CD4-positive, alpha-beta memory T cell (primary cell): ENCODE data around the gene ARHGAP24. TPM values are rescaled to one million over a fixed set of nuclear protein-coding genes. Genes with fewer than 3 reads are reported as not detected.

Source experiments
- CTCF ChIA-PET: fragments of 350-600 bp; sonication (Branson Sonifier 250); formaldehyde crosslinking; loops from one replicate; lab custom pipeline; 2021; ENCODE audit warnings: inconsistent platforms; ENCODE audit not compliant: partially characterized antibody; lab: Charles Lee
- POLR2A ChIA-PET: fragments of 350-600 bp; sonication (Branson Sonifier 250); formaldehyde crosslinking; loops from one replicate; lab custom pipeline; 2021; ENCODE audit not compliant: partially characterized antibody; lab: Charles Lee
- DNase-seq, 5 donors: peaks; one replicate each; pipeline versions ENCODE4 v3.0.0 to v3.0.0-alpha.2; 2020 to 2022; ENCODE audit warnings: mixed read lengths in 1 of 5
- H3K27ac ChIP-seq: one replicate; pipeline ENCODE4 v1.7.0; 2013; ENCODE audit warnings: low read depth, low read length
- H3K27me3 ChIP-seq: 2 replicates; pipeline ENCODE4 v1.7.0; 2013; ENCODE audit warnings: mild to moderate bottlenecking, low read length, moderate library complexity; ENCODE audit not compliant: insufficient read depth
- H3K36me3 ChIP-seq: 2 replicates; pipeline ENCODE4 v1.7.0; 2013; ENCODE audit warnings: mild to moderate bottlenecking, low read length, moderate library complexity; ENCODE audit not compliant: insufficient read depth
- H3K4me1 ChIP-seq: 2 replicates; pipeline ENCODE4 v1.7.0; 2013; ENCODE audit warnings: mild to moderate bottlenecking, low read length, moderate library complexity; ENCODE audit not compliant: insufficient read depth
- H3K4me3 ChIP-seq, 2 donors: one replicate each; pipeline ENCODE4 v1.7.0; 2013; ENCODE audit warnings: low read length in 2 of 2, mild to moderate bottlenecking in 1 of 2
- H3K9me3 ChIP-seq, 2 donors: one replicate each; pipeline ENCODE4 v1.7.0; 2013; ENCODE audit warnings: low read length in 2 of 2, control low read depth in 1 of 2; ENCODE audit not compliant: control insufficient read depth in 1 of 2
- H3K27ac Mint-ChIP-seq, 7 donors: one replicate each; pipeline ENCODE4 v1.8.0; 2020 to 2021; ENCODE audit warnings: mixed read lengths in 7 of 7, mild to moderate bottlenecking in 6 of 7, inconsistent platforms in 3 of 7, moderate library complexity in 3 of 7
- H3K27me3 Mint-ChIP-seq, 2 donors: one replicate each; pipeline ENCODE4 v1.8.0; 2020 to 2021; ENCODE audit warnings: mixed read lengths in 2 of 2
- H3K36me3 Mint-ChIP-seq, 2 donors: one replicate each; pipeline ENCODE4 v1.8.0; 2020 to 2021; ENCODE audit warnings: mixed read lengths in 2 of 2, inconsistent platforms in 1 of 2, mild to moderate bottlenecking in 1 of 2
- H3K4me1 Mint-ChIP-seq, 4 donors: one replicate each; pipeline ENCODE4 v1.8.0; 2020 to 2021; ENCODE audit warnings: mixed read lengths in 4 of 4, mild to moderate bottlenecking in 1 of 4
- H3K4me3 Mint-ChIP-seq, 8 donors: one replicate each; pipeline ENCODE4 v1.8.0; 2020 to 2021; ENCODE audit warnings: mixed read lengths in 8 of 8, mild to moderate bottlenecking in 7 of 8, moderate library complexity in 6 of 8, inconsistent platforms in 3 of 8
- H3K9me3 Mint-ChIP-seq, 8 donors: one replicate each; pipeline ENCODE4 v1.8.0; 2020 to 2021; ENCODE audit warnings: mixed read lengths in 8 of 8, mild to moderate bottlenecking in 5 of 8, inconsistent platforms in 3 of 8, moderate library complexity in 1 of 8
- intact Hi-C: fragments of 100-400 bp; cut with micrococcal nuclease; formaldehyde crosslinking; loops from one replicate; pipeline ENCODE4 v1.15.1; 2023
- microRNA-seq: library from miRNA; unstranded; fragments of <30 nt; microRNA quantifications from one replicate; pipeline ENCODE4 v1.2.0, GENCODE V29; 2021; ENCODE audit warnings: borderline replicate concordance, borderline number of aligned reads, borderline microRNAs expressed, mixed read lengths
- polyA plus RNA-seq, 2 donors: library from polyadenylated mRNA; unstranded; fragments of 300-500 nt; fragmentation: Illumina TruSeq; gene quantifications; one replicate each; pipeline ENCODE4 v1.2.3, GENCODE V29; 2021
- total RNA-seq, 2 experiments: library from RNA; stranded (reverse); gene quantifications; one replicate each; pipeline ENCODE4 v1.2.3, GENCODE V29; 2021

The ARHGAP24 gene
- total and polyA plus RNA-seq, 4 experiments from 2014 or later = 0.30 TPM; not detected in 3

GRCh38 chr4:86048426-86048825, 573.5 kb downstream of the ARHGAP24 start:
- Mint-ChIP-seq H3K27ac (no peak overlapping the region), H3K4me3 (no peak overlapping the region), H3K4me1 (no peaks in the 10 kb centered on the region), H3K9me3 (no peaks in the 10 kb centered on the region), H3K36me3 (no peaks in the 10 kb centered on the region), H3K27me3 (peaks cover 0 to under 1% of the 10 kb centered on the region in 2 donors)
- Histone ChIP-seq H3K36me3 (no peaks in the 10 kb centered on the region), H3K4me1 (no peaks in the 10 kb centered on the region), H3K27ac (no peak overlapping the region), H3K27me3 (no peaks in the 10 kb centered on the region), H3K4me3 (no peak overlapping the region), H3K9me3 (no peaks in the 10 kb centered on the region)
- ChIA-PET POLR2A (no interaction called here), CTCF (interaction anchor here (1.5 to 3.1 kb wide), 2 partner anchors 12 to 13 kb away, joined by 3 to 10 read pairs; no protein-coding TSS in a partner anchor)
- intact Hi-C loops = no loop called here
- DNase-seq = no peak

- no peaks in the 10 kb centered on the region for H3K27me3 Mint-ChIP-seq
- Histone ChIP-seq H3K4me1 (no peaks in the 10 kb centered on the region), H3K36me3 (no peaks in the 10 kb centered on the region), H3K9me3 (no peaks in the 10 kb centered on the region), H3K27me3 (no peaks in the 10 kb centered on the region), H3K4me3 (no peak overlapping the region), H3K27ac (no peak overlapping the region)
- no peak overlapping the region for H3K27ac Mint-ChIP-seq
- no peaks in the 10 kb centered on the region for H3K36me3 Mint-ChIP-seq
- no peak for DNase-seq
- intact Hi-C loops = no loop called here
- H3K4me1 Mint-ChIP-seq = no peaks in the 10 kb centered on the region
- H3K9me3 Mint-ChIP-seq = no peaks in the 10 kb centered on the region
- no peak overlapping the region for H3K4me3 Mint-ChIP-seq
- CTCF ChIA-PET = no interaction called here
- POLR2A ChIA-PET = no interaction called here
Measured at GRCh38 chr4:86050496-86050895, 575.5 kb downstream of the ARHGAP24 start.

Small RNAs within 50 kb of the gene (microRNA-seq; reads per million reads assigned to microRNA genes)
- gene MIR4451 = not detected
